Measurements from ENCODE around the gene CALHM6.
"Not testable (repeated sequence)": the region's sequence is repeated elsewhere in the genome, so short reads cannot be mapped to it uniquely, and the experiment has no call there.

Gene CALHM6

DNA sequence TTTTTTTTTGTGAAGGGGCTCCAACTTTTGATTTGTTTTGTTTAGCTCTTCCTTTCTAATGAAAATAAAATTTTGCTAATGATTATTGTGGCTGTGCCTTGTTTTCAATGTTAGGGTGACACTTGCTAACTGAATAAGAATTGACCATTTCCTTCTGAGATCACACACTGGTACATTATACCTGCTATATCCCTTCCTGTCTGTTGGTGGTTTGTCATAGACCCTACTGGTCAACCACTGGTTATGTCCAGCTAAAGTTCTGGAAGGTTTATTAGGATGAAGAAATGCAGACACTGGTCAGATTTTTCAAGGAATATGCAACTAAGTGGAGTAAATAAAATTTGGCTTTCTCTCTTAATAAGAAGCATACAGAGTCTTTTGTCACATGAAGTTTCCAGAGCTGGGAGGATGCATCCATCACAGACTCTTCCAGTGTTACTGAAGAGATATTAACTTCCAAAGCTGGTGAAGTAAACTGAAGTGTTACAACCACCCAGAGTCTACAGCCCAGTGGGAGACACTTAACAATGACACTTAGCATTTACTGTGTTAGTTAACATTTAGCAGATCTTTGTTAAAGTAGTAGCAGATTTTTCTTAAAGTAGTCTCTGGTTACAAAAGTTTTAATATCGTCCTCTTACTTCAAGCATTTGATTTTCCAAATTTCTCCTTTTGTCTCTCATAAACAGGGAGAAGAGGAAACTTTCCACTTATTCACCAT is 30.6 kb downstream of the CALHM6 start:
- no peaks in the 10 kb centered on the region for H3K27me3 ChIP-seq (ENCODE audit: control insufficient read depth, insufficient read depth, low read length)
- no peaks in the 10 kb centered on the region for H3K9me3 ChIP-seq (ENCODE audit: control insufficient read depth, low read length)
- H3K4me3 ChIP-seq (ENCODE audit: low read length) = no peak overlapping the region
- no peak overlapping the region for H3K9ac ChIP-seq (ENCODE audit: low read length)
- H3K36me3 ChIP-seq (ENCODE audit: control insufficient read depth, insufficient read depth, low read length) = no peaks in the 10 kb centered on the region
- no peaks in the 10 kb centered on the region for H3K4me1 ChIP-seq (ENCODE audit: control insufficient read depth, insufficient read depth, low read length)

DNA sequence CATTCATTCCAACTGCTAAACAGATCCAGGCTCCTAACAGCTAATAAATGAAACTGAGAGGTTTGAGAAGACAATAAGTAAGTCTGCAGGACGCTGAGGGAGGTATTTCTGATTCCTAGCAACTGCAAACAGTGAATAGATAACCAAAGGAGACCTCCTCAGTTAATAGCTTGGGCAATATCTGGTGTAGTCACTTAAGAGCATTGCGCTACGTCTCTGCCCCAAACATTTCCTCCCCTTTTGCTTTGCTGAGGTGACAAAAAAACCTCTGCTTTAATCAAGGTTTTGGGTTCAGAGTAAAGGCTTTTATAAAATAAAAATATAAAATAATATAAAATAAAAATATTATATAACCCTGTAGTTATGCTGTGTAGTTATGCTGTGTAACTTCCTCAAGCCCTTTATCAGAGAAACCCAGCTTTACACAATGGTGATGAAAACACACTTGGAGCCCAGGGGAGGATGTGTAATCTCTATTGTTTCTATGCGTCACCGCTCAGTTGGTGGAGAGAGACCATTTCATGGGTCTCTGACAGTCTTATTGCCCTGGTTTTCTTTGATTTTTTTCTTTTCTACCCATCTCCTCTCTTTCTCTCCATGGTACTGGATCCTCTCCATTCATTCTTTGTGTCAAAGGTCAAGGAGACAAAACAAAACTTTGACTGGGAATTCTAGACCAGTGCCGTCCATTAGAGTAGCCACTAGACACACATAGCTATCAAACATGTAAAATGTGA is 31.3 kb downstream of the CALHM6 start:
- Histone ChIP-seq H3K9me3 (ENCODE audit: control insufficient read depth, low read length) (no peaks in the 10 kb centered on the region), H3K9ac (ENCODE audit: low read length) (no peak overlapping the region), H3K4me1 (ENCODE audit: control insufficient read depth, insufficient read depth, low read length) (no peaks in the 10 kb centered on the region), H3K36me3 (ENCODE audit: control insufficient read depth, insufficient read depth, low read length) (no peaks in the 10 kb centered on the region), H3K4me3 (ENCODE audit: low read length) (no peak overlapping the region), H3K27me3 (ENCODE audit: control insufficient read depth, insufficient read depth, low read length) (no peaks in the 10 kb centered on the region)

DNA sequence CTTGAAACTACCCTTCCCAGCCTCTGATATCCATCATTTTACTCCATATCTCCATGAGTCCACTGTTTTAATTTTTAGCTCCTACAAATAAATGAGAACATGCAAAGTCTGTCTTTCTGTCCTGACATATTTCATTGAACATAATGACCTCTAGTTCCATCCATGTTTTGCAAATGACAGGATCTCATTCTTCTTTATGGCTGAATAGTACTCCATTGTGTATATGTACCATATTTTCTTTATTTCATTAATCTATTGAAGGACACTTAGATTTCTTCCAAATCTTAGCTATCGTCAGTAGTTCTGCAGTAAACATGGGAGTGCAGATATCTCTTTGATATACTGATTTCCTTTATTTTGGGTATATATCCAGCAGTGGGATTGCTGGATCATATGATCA is 34.0 kb downstream of the CALHM6 start:
- not testable (repeated sequence) for H3K27me3 ChIP-seq (ENCODE audit: control insufficient read depth, insufficient read depth, low read length); H3K4me3 ChIP-seq (ENCODE audit: low read length); H3K4me1 ChIP-seq (ENCODE audit: control insufficient read depth, insufficient read depth, low read length); H3K9ac ChIP-seq (ENCODE audit: low read length); H3K36me3 ChIP-seq (ENCODE audit: control insufficient read depth, insufficient read depth, low read length); H3K9me3 ChIP-seq (ENCODE audit: control insufficient read depth, low read length)

DNA sequence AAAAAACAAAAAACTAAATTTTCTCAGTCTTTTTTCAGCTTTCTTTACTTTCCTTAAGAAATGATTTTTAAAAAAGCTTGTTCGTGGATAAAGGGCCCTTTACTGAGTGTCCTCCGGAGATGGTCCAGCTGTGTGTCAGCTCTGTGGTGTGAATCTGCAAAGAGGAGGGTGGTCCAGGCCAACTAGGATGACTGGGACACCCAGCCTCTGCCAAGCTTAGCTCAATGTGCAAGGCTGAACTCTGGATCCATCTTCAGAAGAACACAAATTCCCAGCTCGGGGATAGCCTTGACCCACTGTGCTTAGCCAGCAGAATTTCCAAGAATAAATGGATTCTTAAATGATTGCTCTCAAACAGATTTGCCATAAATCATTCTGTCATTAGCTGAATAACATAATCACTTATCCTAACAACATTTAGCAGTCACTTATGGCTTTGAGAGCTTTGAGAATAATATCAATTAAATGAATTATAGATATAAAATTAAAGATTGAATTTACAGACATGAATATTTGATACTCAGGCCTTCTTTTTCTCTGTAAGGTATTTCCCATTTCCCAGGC is 36.0 kb downstream of the CALHM6 start:
- H3K9ac ChIP-seq (ENCODE audit: low read length) = no peak overlapping the region
- H3K27me3 ChIP-seq (ENCODE audit: control insufficient read depth, insufficient read depth, low read length) = no peaks in the 10 kb centered on the region
- H3K9me3 ChIP-seq (ENCODE audit: control insufficient read depth, low read length) = no peaks in the 10 kb centered on the region
- H3K4me3 ChIP-seq (ENCODE audit: low read length) = no peak overlapping the region
- peaks cover 8% of the 10 kb centered on the region for H3K4me1 ChIP-seq (ENCODE audit: control insufficient read depth, insufficient read depth, low read length)
- H3K36me3 ChIP-seq (ENCODE audit: control insufficient read depth, insufficient read depth, low read length) = no peaks in the 10 kb centered on the region

DNA sequence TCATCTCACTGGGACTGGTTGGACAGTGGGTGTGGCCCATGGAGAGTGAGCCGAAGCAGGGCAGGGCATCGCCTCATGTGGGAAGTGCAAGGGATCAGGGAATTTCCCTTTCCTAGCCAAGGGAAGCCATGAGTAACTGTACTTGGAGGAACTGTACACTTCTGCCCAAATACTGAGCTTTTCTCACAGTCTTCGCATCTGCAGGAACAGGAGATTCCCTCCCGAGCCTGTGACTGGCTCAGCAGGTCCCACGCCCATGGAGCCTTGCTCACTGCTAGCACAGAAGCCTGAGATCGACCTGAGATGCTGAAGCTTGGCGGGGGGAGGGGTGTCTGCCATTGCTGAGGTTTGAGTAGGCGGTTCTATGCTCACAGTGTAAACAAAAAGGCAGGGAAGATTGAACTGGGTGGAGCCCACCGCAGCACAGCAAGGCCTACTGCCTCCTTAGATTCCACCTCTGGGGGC is 39.8 kb downstream of the CALHM6 start:
- Histone ChIP-seq H3K4me3 (ENCODE audit: low read length) (no peak overlapping the region), H3K27me3 (ENCODE audit: control insufficient read depth, insufficient read depth, low read length) (no peaks in the 10 kb centered on the region), H3K4me1 (ENCODE audit: control insufficient read depth, insufficient read depth, low read length) (peaks cover 8% of the 10 kb centered on the region), H3K9me3 (ENCODE audit: control insufficient read depth, low read length) (no peaks in the 10 kb centered on the region), H3K36me3 (ENCODE audit: control insufficient read depth, insufficient read depth, low read length) (no peaks in the 10 kb centered on the region), H3K9ac (ENCODE audit: low read length) (no peak overlapping the region)

DNA sequence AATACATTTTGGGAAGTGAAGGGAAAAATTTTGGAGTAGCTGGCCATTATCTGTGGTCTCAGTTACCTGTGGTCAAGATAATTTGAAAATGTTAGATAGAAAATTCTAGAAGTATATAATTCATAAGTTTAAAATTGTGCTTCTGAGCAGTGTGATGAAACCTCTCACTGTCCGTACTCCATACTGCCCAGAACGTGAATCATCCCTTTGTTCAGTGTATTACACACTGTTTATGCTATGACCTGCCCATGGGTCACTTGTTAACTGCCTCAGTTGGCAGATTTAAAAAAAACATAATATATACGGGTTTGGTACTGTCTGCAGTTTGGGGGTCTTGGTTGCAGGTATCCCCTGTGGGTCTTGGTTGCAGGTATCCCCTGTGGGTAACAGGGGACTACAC is 46.1 kb downstream of the CALHM6 start:
- no peaks in the 10 kb centered on the region for H3K4me1 ChIP-seq (ENCODE audit: control insufficient read depth, insufficient read depth, low read length)
- H3K4me3 ChIP-seq (ENCODE audit: low read length) = no peak overlapping the region
- no peaks in the 10 kb centered on the region for H3K9me3 ChIP-seq (ENCODE audit: control insufficient read depth, low read length)

DNA sequence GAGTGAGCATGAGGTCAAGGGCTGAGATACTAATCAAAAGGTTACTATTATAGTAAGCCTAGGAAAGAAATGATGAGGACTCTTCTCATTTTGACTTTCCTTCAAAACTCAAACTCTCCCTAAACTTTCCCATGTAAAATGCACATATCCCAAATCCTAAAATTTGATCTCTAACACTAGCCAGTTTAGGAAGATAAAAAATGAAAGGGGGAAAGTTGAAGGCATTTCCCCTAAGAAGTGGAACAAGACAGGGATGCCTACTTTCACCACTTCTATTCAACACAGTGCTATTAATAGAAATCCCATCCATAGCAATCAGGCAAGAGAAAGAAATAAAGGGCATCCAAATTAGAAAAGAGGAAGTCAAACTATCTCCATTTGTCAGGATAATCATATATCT is 47.4 kb downstream of the CALHM6 start:
- no peak overlapping the region for H3K9ac ChIP-seq (ENCODE audit: low read length)
- no peaks in the 10 kb centered on the region for H3K9me3 ChIP-seq (ENCODE audit: control insufficient read depth, low read length)
- H3K4me3 ChIP-seq (ENCODE audit: low read length) = no peak overlapping the region
- H3K4me1 ChIP-seq (ENCODE audit: control insufficient read depth, insufficient read depth, low read length) = no peaks in the 10 kb centered on the region
- no peaks in the 10 kb centered on the region for H3K27me3 ChIP-seq (ENCODE audit: control insufficient read depth, insufficient read depth, low read length)
- H3K36me3 ChIP-seq (ENCODE audit: control insufficient read depth, insufficient read depth, low read length) = no peaks in the 10 kb centered on the region

More for the DNA sequence above, 46.1 kb downstream of the CALHM6 start:
- Histone ChIP-seq H3K9ac (ENCODE audit: low read length) (no peak overlapping the region), H3K27me3 (ENCODE audit: control insufficient read depth, insufficient read depth, low read length) (no peaks in the 10 kb centered on the region), H3K36me3 (ENCODE audit: control insufficient read depth, insufficient read depth, low read length) (no peaks in the 10 kb centered on the region)

DNA sequence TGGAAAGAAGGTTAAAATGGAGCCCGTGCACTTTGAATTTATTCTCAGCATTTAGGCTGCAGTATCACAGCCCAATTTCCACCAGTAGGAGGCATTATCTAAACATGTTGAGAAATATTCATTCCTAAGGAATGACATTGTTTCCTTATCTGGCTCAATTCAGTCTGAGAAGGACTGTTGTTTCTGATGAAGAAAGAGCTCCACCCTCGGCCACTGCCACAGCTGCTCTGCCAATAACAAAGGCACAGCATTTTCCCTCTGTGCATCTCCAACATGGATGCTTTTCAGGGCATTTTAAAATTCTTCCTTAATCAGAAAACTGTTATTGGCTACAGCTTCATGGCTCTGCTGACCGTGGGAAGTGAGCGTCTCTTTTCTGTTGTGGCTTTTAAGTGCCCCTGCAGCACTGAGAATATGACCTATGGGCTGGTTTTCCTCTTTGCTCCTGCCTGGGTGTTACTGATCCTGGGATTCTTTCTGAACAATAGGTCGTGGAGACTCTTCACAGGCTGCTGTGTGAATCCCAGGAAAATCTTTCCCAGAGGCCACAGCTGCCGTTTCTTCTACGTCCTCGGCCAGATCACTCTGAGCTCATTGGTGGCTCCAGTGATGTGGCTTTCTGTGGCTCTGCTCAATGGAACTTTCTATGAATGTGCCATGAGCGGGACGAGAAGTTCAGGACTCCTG is 50.4 kb downstream of the CALHM6 start, which contains the start of gene CALHM5:
Gene CALHM5 (plus strand): TSS at position 216 of the 687 bp plus-strand sequence. CDS start 58 bp downstream, at position 274.
- H3K9ac ChIP-seq (ENCODE audit: low read length) = peak within 1 kb of the TSS; percentile 40

DNA sequence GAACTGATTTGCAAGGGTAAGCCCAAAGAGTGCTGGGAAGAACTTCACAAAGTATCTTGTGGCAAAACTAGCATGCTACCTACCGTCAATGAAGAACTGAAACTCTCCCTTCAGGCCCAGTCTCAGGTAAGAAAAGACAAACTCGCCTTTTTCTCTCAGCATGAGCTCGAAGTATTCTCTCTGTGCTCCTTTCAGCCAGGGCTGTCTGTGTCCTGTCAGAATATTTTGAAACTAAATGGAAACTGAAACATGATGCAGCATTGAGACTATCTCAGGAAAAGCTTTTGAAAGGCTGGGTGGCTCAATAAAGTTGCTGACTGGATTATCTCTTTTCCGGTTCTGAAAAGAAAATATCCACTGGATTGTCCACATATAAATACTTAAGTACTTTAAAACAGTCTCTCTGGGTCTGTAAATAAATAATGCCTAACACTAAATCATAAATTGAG is 51.0 kb downstream of the CALHM6 start:
- no peaks in the 10 kb centered on the region for H3K36me3 ChIP-seq (ENCODE audit: control insufficient read depth, insufficient read depth, low read length)
- H3K4me1 ChIP-seq (ENCODE audit: control insufficient read depth, insufficient read depth, low read length) = no peaks in the 10 kb centered on the region
- no peak overlapping the region for H3K4me3 ChIP-seq (ENCODE audit: low read length)
- H3K27me3 ChIP-seq (ENCODE audit: control insufficient read depth, insufficient read depth, low read length) = no peaks in the 10 kb centered on the region
- H3K9ac ChIP-seq (ENCODE audit: low read length) = peak overlapping the region; percentile 40
- H3K9me3 ChIP-seq (ENCODE audit: control insufficient read depth, low read length) = no peaks in the 10 kb centered on the region

More for the DNA sequence above, 50.4 kb downstream of the CALHM6 start, which contains the start of gene CALHM5:
- no peaks in the 10 kb centered on the region for H3K36me3 ChIP-seq (ENCODE audit: control insufficient read depth, insufficient read depth, low read length)
- H3K4me1 ChIP-seq (ENCODE audit: control insufficient read depth, insufficient read depth, low read length) = no peaks in the 10 kb centered on the region
- H3K9me3 ChIP-seq (ENCODE audit: control insufficient read depth, low read length) = no peaks in the 10 kb centered on the region
- H3K27me3 ChIP-seq (ENCODE audit: control insufficient read depth, insufficient read depth, low read length) = no peaks in the 10 kb centered on the region
- no peak within 1 kb of the TSS for H3K4me3 ChIP-seq (ENCODE audit: low read length)

DNA sequence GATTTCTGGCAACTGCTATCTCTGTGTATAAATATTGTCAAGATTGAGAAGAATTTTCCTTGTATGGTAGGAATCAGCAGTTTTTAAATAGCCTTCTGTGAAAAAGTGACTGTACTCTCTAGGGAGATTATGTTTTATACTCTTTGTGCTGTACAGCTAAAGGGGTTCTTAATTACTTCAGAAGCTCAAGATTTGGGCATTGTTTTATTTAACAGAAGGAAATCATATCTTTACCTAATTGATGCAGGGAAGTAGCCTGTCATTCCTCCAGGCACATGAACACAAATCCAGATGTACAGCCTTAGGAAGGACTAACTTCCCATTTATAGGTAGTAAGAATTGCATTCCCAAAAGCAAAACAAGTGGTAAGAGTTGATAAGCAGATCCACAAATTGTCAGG is 51.6 kb downstream of the CALHM6 start:
- Histone ChIP-seq H3K9ac (ENCODE audit: low read length) (no peak overlapping the region), H3K27me3 (ENCODE audit: control insufficient read depth, insufficient read depth, low read length) (no peaks in the 10 kb centered on the region), H3K36me3 (ENCODE audit: control insufficient read depth, insufficient read depth, low read length) (no peaks in the 10 kb centered on the region), H3K9me3 (ENCODE audit: control insufficient read depth, low read length) (no peaks in the 10 kb centered on the region), H3K4me1 (ENCODE audit: control insufficient read depth, insufficient read depth, low read length) (no peaks in the 10 kb centered on the region), H3K4me3 (ENCODE audit: low read length) (no peak overlapping the region)

All from mucosa of stomach (tissue), 1 donor.